Measurements from ENCODE around the gene UGT1A7.
"Not testable (repeated sequence)": the region's sequence is repeated elsewhere in the genome, so short reads cannot be mapped to it uniquely, and the experiment has no call there.

The UGT1A7 gene

DNA sequence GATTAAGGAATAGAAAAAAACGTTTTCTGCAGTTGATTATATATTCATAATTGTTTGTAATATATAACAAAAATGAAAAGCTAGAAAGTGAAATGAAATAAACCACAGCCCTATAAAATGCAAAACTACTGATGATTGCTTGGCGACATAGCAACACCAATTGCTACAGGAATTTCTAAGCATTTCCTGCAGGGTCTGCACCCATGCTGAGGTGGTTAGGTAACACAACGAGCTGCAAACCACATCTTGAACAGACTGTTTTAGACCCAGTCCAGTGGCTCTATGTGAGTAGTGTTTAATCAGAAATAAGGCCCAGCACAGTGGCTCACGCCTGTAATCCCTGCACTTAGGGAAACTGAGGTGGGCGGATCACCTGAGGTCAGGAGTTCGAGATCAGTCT, 27.2 kb upstream of the UGT1A7 start:
- in situ Hi-C loops (cut with HindIII; ENCODE audit: low sequenced_read_pairs) = no loop called here
- TF ChIP-seq, protein P1, sequence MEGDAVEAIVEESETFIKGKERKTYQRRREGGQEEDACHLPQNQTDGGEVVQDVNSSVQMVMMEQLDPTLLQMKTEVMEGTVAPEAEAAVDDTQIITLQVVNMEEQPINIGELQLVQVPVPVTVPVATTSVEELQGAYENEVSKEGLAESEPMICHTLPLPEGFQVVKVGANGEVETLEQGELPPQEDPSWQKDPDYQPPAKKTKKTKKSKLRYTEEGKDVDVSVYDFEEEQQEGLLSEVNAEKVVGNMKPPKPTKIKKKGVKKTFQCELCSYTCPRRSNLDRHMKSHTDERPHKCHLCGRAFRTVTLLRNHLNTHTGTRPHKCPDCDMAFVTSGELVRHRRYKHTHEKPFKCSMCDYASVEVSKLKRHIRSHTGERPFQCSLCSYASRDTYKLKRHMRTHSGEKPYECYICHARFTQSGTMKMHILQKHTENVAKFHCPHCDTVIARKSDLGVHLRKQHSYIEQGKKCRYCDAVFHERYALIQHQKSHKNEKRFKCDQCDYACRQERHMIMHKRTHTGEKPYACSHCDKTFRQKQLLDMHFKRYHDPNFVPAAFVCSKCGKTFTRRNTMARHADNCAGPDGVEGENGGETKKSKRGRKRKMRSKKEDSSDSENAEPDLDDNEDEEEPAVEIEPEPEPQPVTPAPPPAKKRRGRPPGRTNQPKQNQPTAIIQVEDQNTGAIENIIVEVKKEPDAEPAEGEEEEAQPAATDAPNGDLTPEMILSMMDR (IDR thresholded peaks at IDR 0.05; ENCODE audit: low read depth, low read length, missing control alignments) = no peak
- DNase-seq (ENCODE audit: low read depth) = no peak
- no peak overlapping the region for H3K4me3 ChIP-seq (ENCODE audit: low read depth, low read length)

DNA sequence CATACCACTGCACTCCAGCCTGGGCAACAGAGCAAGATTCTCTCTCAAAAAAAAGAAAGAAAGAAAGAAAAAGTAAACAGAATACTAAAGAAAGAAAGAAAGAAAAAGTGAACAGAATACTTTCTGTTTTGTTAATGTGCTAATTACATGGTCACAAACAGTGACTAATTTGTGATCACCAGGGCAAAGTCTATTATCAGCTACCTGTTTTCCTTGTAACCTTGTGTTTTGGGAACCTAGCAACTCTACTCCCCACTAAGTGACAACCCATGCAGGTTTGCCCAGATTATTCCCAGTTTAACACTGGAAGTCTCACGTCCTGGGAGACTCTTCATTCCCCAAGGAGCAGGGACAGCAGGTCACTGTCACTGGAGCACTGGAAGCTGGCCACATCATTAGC, 26.7 kb upstream of the UGT1A7 start:
- in situ Hi-C loops (cut with HindIII; ENCODE audit: low sequenced_read_pairs) = no loop called here
- TF ChIP-seq, protein P1 (IDR thresholded peaks at IDR 0.05; ENCODE audit: low read depth, low read length, missing control alignments) = no peak
- no peak for DNase-seq (ENCODE audit: low read depth)
- H3K4me3 ChIP-seq (ENCODE audit: low read depth, low read length) = no peak overlapping the region

GRCh38 chr2:233655943-233656342, 25.8 kb upstream of the UGT1A7 start:
- H3K4me3 ChIP-seq (ENCODE audit: low read depth, low read length); in situ Hi-C loops (cut with HindIII; ENCODE audit: low sequenced_read_pairs); DNase-seq (ENCODE audit: low read depth): not testable (repeated sequence)

DNA sequence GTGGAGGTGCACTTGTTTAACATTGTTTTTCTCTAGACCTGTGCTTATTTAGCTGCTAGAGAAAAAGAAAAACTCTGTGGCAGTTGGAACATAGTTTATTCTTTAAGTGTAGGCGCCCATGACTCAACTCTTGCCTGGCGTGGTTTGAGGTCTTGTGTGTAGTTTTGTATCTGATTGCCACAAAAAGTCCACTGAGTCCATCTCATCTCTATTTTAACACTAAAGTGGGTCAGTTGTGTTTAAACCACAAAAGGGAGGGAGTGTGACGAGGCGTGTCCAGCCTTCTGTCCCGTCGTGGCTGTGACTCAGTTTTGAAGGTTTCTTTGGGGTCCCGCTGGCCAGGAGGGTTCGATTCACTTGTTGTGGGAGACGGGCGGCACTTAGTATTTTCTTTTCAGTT, 25.3 kb upstream of the UGT1A7 start:
- H3K4me3 ChIP-seq (ENCODE audit: low read depth, low read length) = no peak overlapping the region
- in situ Hi-C loops (cut with HindIII; ENCODE audit: low sequenced_read_pairs) = no loop called here
- TF ChIP-seq, protein P1 (IDR thresholded peaks at IDR 0.05; ENCODE audit: low read depth, low read length, missing control alignments) = no peak
- DNase-seq (ENCODE audit: low read depth) = no peak

- in situ Hi-C loops (cut with HindIII; ENCODE audit: low sequenced_read_pairs) = no loop called here
- no peak overlapping the region for H3K4me3 ChIP-seq (ENCODE audit: low read depth, low read length)
- TF ChIP-seq, protein P1 (IDR thresholded peaks at IDR 0.05; ENCODE audit: low read depth, low read length, missing control alignments) = no peak
- DNase-seq (ENCODE audit: low read depth) = no peak
Measured at GRCh38 chr2:233658610-233659009, 23.1 kb upstream of the UGT1A7 start.

GRCh38 chr2:233663911-233664310, 17.8 kb upstream of the UGT1A7 start:
- DNase-seq (ENCODE audit: low read depth) = no peak
- H3K4me3 ChIP-seq (ENCODE audit: low read depth, low read length) = no peak overlapping the region
- TF ChIP-seq, protein P1 (IDR thresholded peaks at IDR 0.05; ENCODE audit: low read depth, low read length, missing control alignments) = no peak
- in situ Hi-C loops (cut with HindIII; ENCODE audit: low sequenced_read_pairs) = no loop called here

- no peak for DNase-seq (ENCODE audit: low read depth)
- H3K4me3 ChIP-seq (ENCODE audit: low read depth, low read length) = no peak overlapping the region
- TF ChIP-seq, protein P1 (IDR thresholded peaks at IDR 0.05; ENCODE audit: low read depth, low read length, missing control alignments) = no peak
- in situ Hi-C loops (cut with HindIII; ENCODE audit: low sequenced_read_pairs) = no loop called here
Measured at GRCh38 chr2:233668605-233669260, 13.0 kb upstream of the UGT1A7 start.

All from astrocyte of the cerebellum (primary cell).